MM.1S (cell line): Measurements from ENCODE around the gene EXOC2.

ENCODE experiments used
- DNase-seq: peaks from one replicate; pipeline ENCODE4 v3.0.0-alpha.2; 2015
- H2AFZ ChIP-seq: fragments of 300-600 bp; sonication (generic); 2 replicates; pipeline ENCODE4 v1.6.0; 2016; ENCODE audit warnings: antibody characterized with exemption, low read length
- H3F3A ChIP-seq: fragments of 300-600 bp; sonication (generic); 2 replicates; pipeline ENCODE4 v1.6.1; 2016; ENCODE audit warnings: mild to moderate bottlenecking, antibody characterized with exemption, low read length, moderate library complexity, mixed read lengths; ENCODE audit not compliant: insufficient read depth
- H3K27ac ChIP-seq: fragments of 300-600 bp; sonication (generic); 2 replicates; pipeline ENCODE4 v1.5.1; 2016; ENCODE audit warnings: mild to moderate bottlenecking, low read length
- H3K27me3 ChIP-seq: fragments of 300-600 bp; sonication (generic); replicated peaks from 2 replicates; pipeline ENCODE4 v1.6.0; 2016; ENCODE audit warnings: low read length; ENCODE audit not compliant: insufficient read depth
- H3K36me3 ChIP-seq: fragments of 300-600 bp; sonication (generic); replicated peaks from 2 replicates; pipeline ENCODE4 v1.6.1; 2016; ENCODE audit warnings: mild to moderate bottlenecking, low read length, mixed read lengths; ENCODE audit not compliant: insufficient read depth
- H3K4me1 ChIP-seq: fragments of 300-600 bp; sonication (generic); 2 replicates; pipeline ENCODE4 v1.6.1; 2016; ENCODE audit warnings: low read length, mixed read lengths
- H3K4me2 ChIP-seq: fragments of 300-600 bp; sonication (generic); 2 replicates; pipeline ENCODE4 v1.6.0; 2016; ENCODE audit warnings: low read depth, low read length
- H3K4me3 ChIP-seq: fragments of 300-600 bp; sonication (generic); 2 replicates; pipeline ENCODE4 v1.5.1; 2016; ENCODE audit warnings: low read length, mixed read lengths
- H3K79me2 ChIP-seq: fragments of 300-600 bp; sonication (generic); 2 replicates; pipeline ENCODE4 v1.6.1; 2016; ENCODE audit warnings: mixed run types, low read length, mixed read lengths
- H3K9ac ChIP-seq: fragments of 300-600 bp; sonication (generic); 2 replicates; pipeline ENCODE4 v1.6.1; 2016; ENCODE audit warnings: low read length, mixed read lengths
- H3K9me2 ChIP-seq: fragments of 300-600 bp; sonication (generic); replicated peaks from 2 replicates; pipeline ENCODE4 v1.6.1; 2016; ENCODE audit warnings: mild to moderate bottlenecking, low read length, mixed read lengths; ENCODE audit not compliant: insufficient read depth
- H3K9me3 ChIP-seq: fragments of 300-600 bp; sonication (generic); replicated peaks from 2 replicates; pipeline ENCODE4 v1.6.1; 2016; ENCODE audit warnings: mild to moderate bottlenecking, low read length, mixed read lengths; ENCODE audit not compliant: insufficient read depth
- H4K20me1 ChIP-seq: fragments of 300-600 bp; sonication (generic); 2 replicates; pipeline ENCODE4 v1.6.1; 2016; ENCODE audit warnings: mild to moderate bottlenecking, low read length, moderate library complexity, mixed read lengths; ENCODE audit not compliant: insufficient read depth
- EZH2 ChIP-seq: fragments of 300-600 bp; sonication (generic); optimal IDR thresholded peaks from 2 replicates; pipeline ENCODE3; 2017; ENCODE audit warnings: low read depth, mild to moderate bottlenecking, antibody characterized with exemption, low read length, mixed read lengths
- EZH2phosphoT487 ChIP-seq: fragments of 300-600 bp; sonication (generic); IDR thresholded peaks from 2 replicates; pipeline ENCODE4 v1.6.1; 2018; ENCODE audit warnings: antibody characterized with exemption, low read length
- TF ChIP-seq, protein P1 (sequence below): fragments of 300-600 bp; sonication (generic); IDR thresholded peaks from 2 replicates; pipeline ENCODE4 v1.5.1; 2016; ENCODE audit warnings: antibody characterized with exemption, low read length, mixed read lengths

The EXOC2 gene

DNA sequence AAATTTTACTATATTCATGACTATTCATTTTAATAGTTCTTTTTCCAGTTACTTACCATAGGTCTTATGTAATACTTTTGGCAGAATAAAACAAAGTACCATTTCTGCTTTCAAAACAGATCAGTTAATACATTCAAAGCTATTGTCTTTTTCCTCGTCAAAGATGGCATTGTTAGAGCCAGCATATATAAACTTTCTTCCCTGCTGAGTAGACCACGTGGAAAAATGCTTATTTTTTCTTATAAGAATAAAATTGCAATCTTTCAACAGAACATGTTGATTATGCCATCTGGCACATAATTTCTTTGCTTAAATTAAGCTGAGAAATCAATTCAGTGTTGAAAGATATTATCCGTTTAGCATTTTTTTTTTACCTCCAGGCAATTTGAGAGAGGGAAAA lies 34.9 kb upstream of the EXOC2 start:
- Histone ChIP-seq H3K9me3 (no peaks in the 10 kb centered on the region), H3K9me2 (no peaks in the 10 kb centered on the region), H4K20me1 (no peaks in the 10 kb centered on the region), H3F3A (peaks cover 4% of the 10 kb centered on the region; the same call in 1 of the 2 replicates), H3K4me2 (no peak overlapping the region), H3K27ac (no peak overlapping the region), H3K36me3 (no peaks in the 10 kb centered on the region), H3K4me1 (peaks cover 6% of the 10 kb centered on the region), H3K4me3 (no peak overlapping the region), H3K27me3 (0 out of 2 replicates have a peak, but pooled peaks cover 5% of the 10 kb centered on the region), H3K79me2 (no peaks in the 10 kb centered on the region), H2AFZ (no peak overlapping the region), H3K9ac (no peak overlapping the region)
- DNase-seq: no peak
- no peak for TF ChIP-seq EZH2
- TF ChIP-seq EZH2phosphoT487: no peak

DNA sequence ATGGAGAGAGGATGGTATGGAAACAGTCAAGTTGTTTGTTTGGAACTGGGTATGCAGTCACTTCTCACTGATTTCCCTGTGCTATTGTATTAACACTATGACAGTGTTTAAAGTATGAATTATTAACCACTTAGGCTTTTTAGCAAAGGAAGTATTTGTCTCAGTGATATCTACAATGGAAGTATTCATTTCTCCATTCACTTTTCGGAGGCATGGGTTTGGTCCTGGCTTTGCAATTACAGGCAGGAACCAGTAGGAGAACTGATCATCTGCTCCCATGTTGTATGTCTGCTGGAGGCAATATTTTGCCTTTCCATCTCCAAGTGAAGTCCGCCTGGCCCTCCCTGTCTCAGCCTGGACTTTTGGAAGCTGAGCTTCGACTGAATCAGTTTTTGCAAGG lies 30.6 kb upstream of the EXOC2 start:
- Histone ChIP-seq H3K9me2 (no peaks in the 10 kb centered on the region), H3K4me3 (no peak overlapping the region), H3K4me2 (no peak overlapping the region), H3K4me1 (peaks cover 13% of the 10 kb centered on the region), H3K9me3 (no peaks in the 10 kb centered on the region), H3K27me3 (0 out of 2 replicates have a peak, but pooled peaks cover 5% of the 10 kb centered on the region), H4K20me1 (no peaks in the 10 kb centered on the region), H3K9ac (no peak overlapping the region), H3K27ac (no peak overlapping the region), H3K79me2 (no peaks in the 10 kb centered on the region), H3K36me3 (no peaks in the 10 kb centered on the region), H2AFZ (no peak overlapping the region), H3F3A (peaks cover 11% of the 10 kb centered on the region)
- TF ChIP-seq, protein P1, sequence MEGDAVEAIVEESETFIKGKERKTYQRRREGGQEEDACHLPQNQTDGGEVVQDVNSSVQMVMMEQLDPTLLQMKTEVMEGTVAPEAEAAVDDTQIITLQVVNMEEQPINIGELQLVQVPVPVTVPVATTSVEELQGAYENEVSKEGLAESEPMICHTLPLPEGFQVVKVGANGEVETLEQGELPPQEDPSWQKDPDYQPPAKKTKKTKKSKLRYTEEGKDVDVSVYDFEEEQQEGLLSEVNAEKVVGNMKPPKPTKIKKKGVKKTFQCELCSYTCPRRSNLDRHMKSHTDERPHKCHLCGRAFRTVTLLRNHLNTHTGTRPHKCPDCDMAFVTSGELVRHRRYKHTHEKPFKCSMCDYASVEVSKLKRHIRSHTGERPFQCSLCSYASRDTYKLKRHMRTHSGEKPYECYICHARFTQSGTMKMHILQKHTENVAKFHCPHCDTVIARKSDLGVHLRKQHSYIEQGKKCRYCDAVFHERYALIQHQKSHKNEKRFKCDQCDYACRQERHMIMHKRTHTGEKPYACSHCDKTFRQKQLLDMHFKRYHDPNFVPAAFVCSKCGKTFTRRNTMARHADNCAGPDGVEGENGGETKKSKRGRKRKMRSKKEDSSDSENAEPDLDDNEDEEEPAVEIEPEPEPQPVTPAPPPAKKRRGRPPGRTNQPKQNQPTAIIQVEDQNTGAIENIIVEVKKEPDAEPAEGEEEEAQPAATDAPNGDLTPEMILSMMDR: no peak
- TF ChIP-seq EZH2: no peak
- no peak for TF ChIP-seq EZH2phosphoT487
- no peak for DNase-seq

DNA sequence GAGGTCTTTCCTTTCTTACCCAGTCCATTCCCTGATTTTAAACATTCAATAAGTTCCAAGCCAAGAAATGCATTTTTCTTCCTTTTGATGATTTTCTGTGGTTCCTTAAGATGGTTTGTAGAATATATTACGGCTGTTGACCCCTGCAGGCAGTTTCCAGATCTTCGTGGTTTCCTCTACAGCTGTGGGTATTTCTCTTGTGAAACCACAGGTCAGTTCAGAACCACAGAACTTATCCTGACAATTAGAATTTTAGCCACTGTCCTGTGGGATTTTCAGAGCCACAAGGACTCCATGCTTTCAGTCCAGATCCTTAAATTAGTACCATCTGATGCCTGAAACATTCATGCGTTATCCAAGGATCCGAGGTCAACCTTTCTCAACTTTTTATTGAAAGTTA lies 29.7 kb upstream of the EXOC2 start:
- H3K79me2 ChIP-seq: no peaks in the 10 kb centered on the region
- no peaks in the 10 kb centered on the region for H3K9me3 ChIP-seq
- H3K4me1 ChIP-seq: peaks cover 13% of the 10 kb centered on the region
- H2AFZ ChIP-seq: 0 out of 2 replicates have a peak overlapping the region, but pooled peaks have one; percentile 4
- DNase-seq: peak; percentile 59
- H3K27ac ChIP-seq: no peak overlapping the region
- peaks cover 11% of the 10 kb centered on the region for H3F3A ChIP-seq
- H4K20me1 ChIP-seq: no peaks in the 10 kb centered on the region
- H3K4me2 ChIP-seq: peak overlapping the region; percentile 87
- H3K27me3 ChIP-seq: 0 out of 2 replicates have a peak, but pooled peaks cover 5% of the 10 kb centered on the region
- H3K36me3 ChIP-seq: no peaks in the 10 kb centered on the region
- no peaks in the 10 kb centered on the region for H3K9me2 ChIP-seq
- TF ChIP-seq EZH2: no peak
- no peak for TF ChIP-seq EZH2phosphoT487
- TF ChIP-seq, protein P1: no peak; the same call in 1 of the 2 replicates
- no peak overlapping the region for H3K9ac ChIP-seq
- H3K4me3 ChIP-seq: peak overlapping the region; percentile 47

DNA sequence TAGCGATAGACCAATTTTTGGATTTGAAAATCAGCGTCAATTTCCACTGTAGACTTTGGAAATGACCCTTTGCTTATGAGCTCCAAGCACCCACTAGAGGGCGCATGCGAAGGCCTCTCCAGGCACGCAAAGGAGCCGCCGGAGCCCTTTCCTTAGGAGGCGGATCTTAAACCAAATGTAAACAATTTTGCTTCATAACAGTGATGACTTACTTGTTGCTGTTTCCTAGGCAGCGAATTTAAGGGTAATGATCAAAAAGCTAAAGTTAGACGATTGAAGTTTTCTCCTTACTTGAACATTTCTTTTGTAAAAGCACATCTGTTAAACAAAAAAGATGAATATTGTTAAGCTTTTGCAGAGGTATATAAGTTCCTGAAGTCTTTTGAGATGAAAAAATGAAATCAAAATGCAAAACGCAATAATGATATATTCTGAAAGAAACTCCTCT lies 29.2 kb upstream of the EXOC2 start:
- TF ChIP-seq, protein P1: peak; percentile 92
- no peak for TF ChIP-seq EZH2phosphoT487
- no peak for TF ChIP-seq EZH2
- no peaks in the 10 kb centered on the region for H3K9me2 ChIP-seq
- H3K27me3 ChIP-seq: 0 out of 2 replicates have a peak, but pooled peaks cover 5% of the 10 kb centered on the region
- peaks cover 11% of the 10 kb centered on the region for H3F3A ChIP-seq
- H3K36me3 ChIP-seq: no peaks in the 10 kb centered on the region
- 0 out of 2 replicates have a peak overlapping the region, but pooled peaks have one; percentile 4 for H2AFZ ChIP-seq
- H3K4me2 ChIP-seq: peak overlapping the region; percentile 87
- no peak overlapping the region for H3K27ac ChIP-seq
- peaks cover 13% of the 10 kb centered on the region for H3K4me1 ChIP-seq
- H3K9ac ChIP-seq: no peak overlapping the region
- H3K9me3 ChIP-seq: no peaks in the 10 kb centered on the region
- no peaks in the 10 kb centered on the region for H3K79me2 ChIP-seq
- H3K4me3 ChIP-seq: peak overlapping the region; percentile 47
- H4K20me1 ChIP-seq: no peaks in the 10 kb centered on the region
- peak; percentile 78 for DNase-seq
